GM21717 (cell line): ENCODE results near the gene FRS2.

ENCODE experiments used
- ATAC-seq: cut with Tn5 transposase; IDR thresholded peaks from one replicate; pipeline ENCODE4 v1.9.1; 2021; ENCODE audit warnings: mild to moderate bottlenecking, moderate library complexity; ENCODE audit not compliant: unreplicated experiment

The FRS2 gene

GRCh38 chr12:69500631-69501030 is 30.4 kb downstream of the FRS2 start:
- ATAC-seq: no peak

GRCh38 chr12:69501154-69501895 is 31.1 kb downstream of the FRS2 start:
- ATAC-seq: no peak

- ATAC-seq: no peak
Observed at GRCh38 chr12:69502345-69503081, 32.3 kb downstream of the FRS2 start.

- no peak for ATAC-seq
Observed at GRCh38 chr12:69508091-69508490, 37.9 kb downstream of the FRS2 start.

DNA sequence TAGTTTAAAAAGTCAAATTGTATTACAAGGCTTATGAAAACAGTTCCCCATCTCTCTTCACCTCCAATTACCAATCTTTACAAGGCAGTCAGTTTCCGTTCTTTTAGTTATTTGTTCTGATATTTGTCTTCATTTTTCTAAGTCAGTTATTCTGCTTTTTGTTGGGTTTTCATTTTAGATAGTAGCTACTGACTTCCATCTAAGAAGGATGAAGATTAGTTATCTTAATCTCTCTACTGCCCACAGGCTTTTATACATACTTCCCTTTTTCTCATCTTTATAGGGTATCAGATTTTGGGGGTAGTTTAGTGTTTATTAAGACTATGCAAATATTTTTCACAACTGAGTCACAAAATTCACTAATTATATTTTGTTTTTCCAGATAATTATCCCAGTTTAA is 38.4 kb downstream of the FRS2 start:
- no peak for ATAC-seq

DNA sequence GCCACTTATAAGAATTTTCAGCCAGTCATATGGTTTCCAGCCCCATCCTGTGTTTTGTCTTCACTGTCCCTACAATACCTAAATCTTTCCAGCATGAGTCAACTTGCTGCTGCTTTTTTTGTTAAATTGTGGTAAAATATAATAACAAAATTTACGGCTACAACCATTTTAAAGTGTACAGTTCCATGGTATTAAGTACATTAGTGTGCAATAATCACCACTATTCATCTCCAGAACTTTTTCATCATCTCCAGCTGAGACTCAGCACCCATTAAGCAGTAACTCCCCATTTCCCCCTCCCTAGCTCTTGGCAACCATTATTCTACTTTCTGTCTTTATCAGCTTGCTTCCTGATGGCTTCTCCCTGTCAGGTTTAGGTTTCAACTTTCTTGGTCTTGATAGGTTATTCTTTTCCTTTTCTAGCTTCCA is 39.1 kb downstream of the FRS2 start:
- ATAC-seq: no peak

DNA sequence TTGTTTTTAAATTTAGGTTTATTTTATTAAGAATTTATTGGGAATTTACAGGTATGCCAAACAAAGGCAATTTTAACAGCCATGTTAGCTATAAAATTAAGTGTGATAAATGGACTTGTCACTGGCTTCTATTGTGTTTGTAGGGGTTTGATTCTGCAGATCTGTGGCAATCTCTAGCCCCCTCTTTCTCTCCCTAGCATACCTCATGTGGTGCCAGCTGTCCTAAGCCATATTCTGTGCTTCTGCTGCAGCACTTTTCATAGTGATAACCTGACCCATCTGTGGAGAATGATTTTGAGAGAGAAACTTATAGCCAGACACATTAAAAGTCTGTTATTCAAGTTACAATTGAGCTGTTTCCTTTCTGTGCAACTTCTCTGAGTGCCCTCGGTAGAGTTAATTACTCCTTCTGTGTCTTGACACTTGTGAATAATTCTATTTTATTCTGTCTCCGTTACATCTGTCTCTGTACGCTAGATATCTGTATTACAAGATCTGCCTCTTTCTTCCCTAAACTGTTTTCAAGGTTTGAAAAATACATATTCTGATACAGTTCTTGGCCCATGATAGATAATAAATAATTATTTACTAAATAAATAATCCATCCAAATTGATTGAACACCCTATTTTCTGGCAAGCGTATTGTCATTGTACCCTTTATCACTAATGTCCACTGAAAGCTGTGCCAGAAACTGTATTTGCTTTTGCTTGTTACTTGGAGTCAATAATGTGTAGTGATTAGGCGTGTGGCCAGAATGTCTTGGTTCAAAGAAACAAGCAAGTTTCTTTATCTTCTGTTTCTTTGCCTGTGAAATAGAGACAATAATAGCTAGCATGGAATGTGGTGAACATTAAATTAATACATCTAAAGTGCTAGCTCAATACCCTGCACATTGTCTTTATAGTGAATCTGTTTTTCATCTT is 40.0 kb downstream of the FRS2 start:
- ATAC-seq: no peak

- ATAC-seq: no peak
Observed at GRCh38 chr12:69511016-69511415, 40.8 kb downstream of the FRS2 start.

GRCh38 chr12:69511469-69512267 is 41.5 kb downstream of the FRS2 start:
- no peak for ATAC-seq

- ATAC-seq: no peak
Observed at GRCh38 chr12:69512820-69513219, 42.6 kb downstream of the FRS2 start.

GRCh38 chr12:69513297-69513696 is 43.1 kb downstream of the FRS2 start:
- no peak for ATAC-seq

GRCh38 chr12:69514111-69514510 is 43.9 kb downstream of the FRS2 start:
- ATAC-seq: no peak

GRCh38 chr12:69514845-69515244 is 44.7 kb downstream of the FRS2 start:
- no peak for ATAC-seq

DNA sequence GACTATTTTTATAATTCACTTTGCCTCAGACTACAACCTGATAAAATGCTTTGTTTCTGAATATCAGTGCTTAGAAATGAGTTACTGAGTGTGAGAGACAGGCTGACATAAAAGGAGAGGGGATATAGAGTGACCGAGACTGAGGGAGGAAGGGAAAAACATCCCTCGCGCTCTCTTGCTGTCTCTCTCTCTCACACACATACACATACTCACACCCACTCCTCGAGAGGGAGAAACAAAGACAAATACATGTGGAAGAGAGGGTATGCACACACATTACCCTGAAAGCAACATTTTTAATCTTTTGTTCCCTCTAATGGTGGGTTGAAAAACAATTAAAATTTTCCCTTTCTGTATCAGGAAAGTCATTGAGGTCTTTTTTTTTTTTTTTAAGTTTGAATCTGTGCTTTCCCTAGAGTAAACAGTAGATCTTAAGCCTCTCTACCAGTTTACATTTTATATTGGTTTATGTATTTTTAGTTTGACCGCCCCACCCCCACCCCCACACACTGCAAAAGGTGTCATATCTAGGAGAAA is 45.3 kb downstream of the FRS2 start:
- no peak for ATAC-seq

GRCh38 chr12:69516950-69517349 is 46.8 kb downstream of the FRS2 start:
- ATAC-seq: no peak

- no peak for ATAC-seq
Observed at GRCh38 chr12:69517406-69517805, 47.2 kb downstream of the FRS2 start.

DNA sequence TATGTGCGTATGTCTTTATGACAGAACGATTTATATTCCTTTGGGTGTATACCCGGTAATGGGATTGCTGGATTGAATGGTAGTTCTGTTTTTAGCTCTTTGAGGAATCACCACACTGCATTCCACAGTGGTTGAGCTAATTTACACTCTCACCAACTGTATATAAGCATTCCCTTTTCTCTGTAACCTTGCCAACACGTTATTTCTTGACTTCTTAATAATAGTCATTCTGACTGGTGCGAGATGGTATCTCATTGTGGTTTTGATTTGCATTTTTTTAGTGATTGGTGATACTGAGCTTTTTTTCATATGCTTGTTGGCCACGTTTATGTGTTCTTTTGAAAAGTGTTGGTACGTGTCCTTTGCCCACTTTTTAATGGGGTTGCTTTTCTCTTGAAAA is 49.7 kb downstream of the FRS2 start:
- ATAC-seq: no peak

DNA sequence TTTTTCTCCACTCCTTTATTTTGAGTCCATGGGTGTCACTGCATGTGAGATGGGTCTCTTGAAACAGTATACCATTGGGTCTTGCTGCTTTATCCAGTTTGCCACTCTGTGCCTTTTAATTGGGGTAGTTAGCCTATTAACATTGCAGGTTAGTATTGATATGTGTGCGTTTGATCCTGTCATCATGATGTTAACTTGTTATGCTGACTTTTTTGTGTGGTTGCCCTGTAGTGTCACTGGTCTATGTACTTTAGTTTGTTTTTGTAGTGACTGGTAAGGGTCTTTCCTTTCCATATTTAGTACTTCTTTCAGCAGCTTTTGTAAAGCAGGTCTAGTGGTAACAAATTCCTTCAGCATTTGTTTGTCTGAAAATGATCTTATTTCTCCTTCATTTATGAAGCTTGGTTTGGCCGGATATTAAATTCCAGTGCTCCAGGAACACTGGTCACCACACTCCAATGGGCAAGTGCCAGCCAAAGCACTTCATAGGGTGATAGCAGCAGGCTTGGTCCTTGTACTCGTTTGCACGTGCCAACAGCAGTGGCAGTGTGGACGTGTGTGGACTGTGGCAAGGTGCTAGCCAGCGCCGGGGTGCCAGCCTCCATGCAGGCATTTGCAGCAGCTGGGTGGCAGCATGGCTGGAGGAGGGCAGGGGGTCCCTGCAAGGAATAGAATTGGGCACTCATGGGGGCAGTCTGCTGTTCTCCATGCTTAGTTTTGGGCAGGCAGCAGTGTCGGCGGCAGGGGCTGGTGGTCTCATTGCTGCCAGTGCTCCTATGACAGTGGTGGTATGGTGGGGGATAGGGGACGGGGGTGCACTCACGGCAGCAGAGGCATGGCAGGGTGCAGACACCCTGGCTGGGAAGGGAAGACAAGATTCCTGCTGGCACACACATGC is 53.5 kb downstream of the FRS2 start:
- ATAC-seq: no peak

DNA sequence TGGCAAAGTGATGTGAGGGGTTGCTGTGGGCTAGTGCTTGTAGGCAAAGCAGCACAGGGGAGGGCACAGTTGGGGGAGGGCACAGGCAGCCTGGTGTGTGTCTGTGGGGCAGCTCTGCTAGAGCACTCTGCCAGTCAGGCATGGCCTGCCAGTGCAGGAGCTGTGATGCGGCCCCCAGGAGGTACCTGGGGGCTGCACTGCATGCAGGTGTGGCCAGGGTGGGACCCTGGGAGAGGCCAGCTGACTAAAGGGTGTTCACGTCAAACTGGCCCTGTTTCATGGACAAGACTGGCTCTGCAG is 54.1 kb downstream of the FRS2 start:
- ATAC-seq: no peak
